Ishikawa (cell line): ENCODE results near the gene NEURL4.

Experiments used
- CEBPB ChIP-seq: IDR thresholded peaks from 2 replicates; pipeline ENCODE4 v1.6.1; 2012
- CREB1 ChIP-seq: IDR thresholded peaks from 2 replicates; pipeline ENCODE4 v1.6.1; 2012; ENCODE audit warnings: low read depth
- EGR1 ChIP-seq: IDR thresholded peaks from 2 replicates; pipeline ENCODE4 v1.6.1; 2012
- EP300 ChIP-seq: IDR thresholded peaks from 2 replicates; pipeline ENCODE4 v1.6.1; 2012; ENCODE audit warnings: borderline replicate concordance
- MAX ChIP-seq: IDR thresholded peaks from 2 replicates; pipeline ENCODE4 v1.6.1; 2012
- RAD21 ChIP-seq: IDR thresholded peaks from 2 replicates; pipeline ENCODE4 v1.6.1; 2012; ENCODE audit warnings: low read depth
- REST ChIP-seq: IDR thresholded peaks from 2 replicates; pipeline ENCODE4 v1.6.1; 2012; ENCODE audit warnings: low read depth, mild to moderate bottlenecking
- USF1 ChIP-seq: IDR thresholded peaks from 2 replicates; pipeline ENCODE4 v1.6.1; 2012
- YY1 ChIP-seq: IDR thresholded peaks from 2 replicates; pipeline ENCODE4 v1.6.1; 2012; ENCODE audit warnings: low read depth

- TF ChIP-seq EGR1 (no peak), CREB1 (no peak), CEBPB (no peak), USF1 (no peak), MAX (no peak), RAD21 (no peak), EP300 (no peak), YY1 (no peak), REST (no peak)
These were observed 40.7 kb upstream of the NEURL4 start for GRCh38 chr17:7369825-7370224.
